IMR-90 (cell line): ENCODE measurements around the gene SLCO2B1.

Experiments
- CEBPB ChIP-seq: IDR thresholded peaks from 2 replicates; pipeline ENCODE4 v1.6.1; 2012; ENCODE audit warnings: low read depth, low read length, improper control_type of control experiment
- CHD1 ChIP-seq: IDR thresholded peaks from 2 replicates; pipeline ENCODE4 v1.6.1; 2012; ENCODE audit warnings: low read depth, low read length, improper control_type of control experiment
- FOS ChIP-seq: fragments of 150-350 bp; IDR thresholded peaks from 2 replicates; pipeline ENCODE4 v1.6.1; 2016; ENCODE audit warnings: low read depth, low read length
- MAZ ChIP-seq: IDR thresholded peaks from 2 replicates; pipeline ENCODE4 v1.6.1; 2012; ENCODE audit warnings: low read depth, mild to moderate bottlenecking, low read length, improper control_type of control experiment, moderate library complexity, borderline replicate concordance
- POLR2A ChIP-seq: IDR thresholded peaks from 2 replicates; pipeline ENCODE4 v1.6.1; 2012; ENCODE audit warnings: mild to moderate bottlenecking, low read depth, low read length
- RAD21 ChIP-seq: IDR thresholded peaks from 2 replicates; pipeline ENCODE4 v1.6.1; 2012; ENCODE audit warnings: low read length, improper control_type of control experiment
- RFX5 ChIP-seq: IDR thresholded peaks from 2 replicates; pipeline ENCODE4 v1.8.0; 2012; ENCODE audit warnings: low read depth, mild to moderate bottlenecking, low read length, moderate library complexity
- TF ChIP-seq, protein P1 (sequence below): conservative IDR thresholded peaks from 2 replicates; pipeline ENCODE4 v1.5.1; 2012; ENCODE audit warnings: mild to moderate bottlenecking, low read depth, low read length, improper control_type of control experiment
- TF ChIP-seq, protein P2 (sequence below): fragments of 150-350 bp; IDR thresholded peaks from 2 replicates; pipeline ENCODE4 v1.6.1; 2017; ENCODE audit warnings: mild to moderate bottlenecking, antibody characterized with exemption, low read length, low read depth

DNA sequence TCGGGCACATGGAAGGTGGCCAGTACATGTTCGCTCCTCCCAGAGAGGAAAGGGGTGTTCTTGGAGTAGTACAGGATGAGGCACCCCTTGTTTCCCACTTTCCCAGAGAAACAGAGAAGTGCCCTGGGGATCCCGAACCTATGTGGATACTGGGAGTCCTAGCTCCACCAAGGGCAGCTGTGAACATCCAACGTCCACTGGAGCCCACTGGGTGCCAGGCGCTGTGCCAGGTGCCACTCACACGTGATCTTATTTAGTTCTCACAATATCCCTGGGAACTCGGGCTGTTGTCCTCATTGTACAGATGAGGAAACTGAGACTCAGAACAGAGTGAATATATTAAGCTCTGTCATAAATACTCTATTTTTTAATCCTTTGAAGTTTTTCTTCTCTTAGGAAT lies 12.0 kb downstream of the SLCO2B1 start:
- TF ChIP-seq, protein P1, sequence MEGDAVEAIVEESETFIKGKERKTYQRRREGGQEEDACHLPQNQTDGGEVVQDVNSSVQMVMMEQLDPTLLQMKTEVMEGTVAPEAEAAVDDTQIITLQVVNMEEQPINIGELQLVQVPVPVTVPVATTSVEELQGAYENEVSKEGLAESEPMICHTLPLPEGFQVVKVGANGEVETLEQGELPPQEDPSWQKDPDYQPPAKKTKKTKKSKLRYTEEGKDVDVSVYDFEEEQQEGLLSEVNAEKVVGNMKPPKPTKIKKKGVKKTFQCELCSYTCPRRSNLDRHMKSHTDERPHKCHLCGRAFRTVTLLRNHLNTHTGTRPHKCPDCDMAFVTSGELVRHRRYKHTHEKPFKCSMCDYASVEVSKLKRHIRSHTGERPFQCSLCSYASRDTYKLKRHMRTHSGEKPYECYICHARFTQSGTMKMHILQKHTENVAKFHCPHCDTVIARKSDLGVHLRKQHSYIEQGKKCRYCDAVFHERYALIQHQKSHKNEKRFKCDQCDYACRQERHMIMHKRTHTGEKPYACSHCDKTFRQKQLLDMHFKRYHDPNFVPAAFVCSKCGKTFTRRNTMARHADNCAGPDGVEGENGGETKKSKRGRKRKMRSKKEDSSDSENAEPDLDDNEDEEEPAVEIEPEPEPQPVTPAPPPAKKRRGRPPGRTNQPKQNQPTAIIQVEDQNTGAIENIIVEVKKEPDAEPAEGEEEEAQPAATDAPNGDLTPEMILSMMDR = no peak
- TF ChIP-seq RFX5 (no peak), CEBPB (no peak), CHD1 (no peak), POLR2A (no peak), FOS (no peak), RAD21 (no peak), MAZ (no peak)
- TF ChIP-seq, protein P2, sequence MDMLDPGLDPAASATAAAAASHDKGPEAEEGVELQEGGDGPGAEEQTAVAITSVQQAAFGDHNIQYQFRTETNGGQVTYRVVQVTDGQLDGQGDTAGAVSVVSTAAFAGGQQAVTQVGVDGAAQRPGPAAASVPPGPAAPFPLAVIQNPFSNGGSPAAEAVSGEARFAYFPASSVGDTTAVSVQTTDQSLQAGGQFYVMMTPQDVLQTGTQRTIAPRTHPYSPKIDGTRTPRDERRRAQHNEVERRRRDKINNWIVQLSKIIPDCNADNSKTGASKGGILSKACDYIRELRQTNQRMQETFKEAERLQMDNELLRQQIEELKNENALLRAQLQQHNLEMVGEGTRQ = no peak
